GM19452 (cell line): ENCODE results near the gene SLC9A9.

Experiments
- ATAC-seq: cut with Tn5 transposase; IDR thresholded peaks from one replicate; pipeline ENCODE4 v1.9.1; 2021; ENCODE audit not compliant: unreplicated experiment

Gene SLC9A9

DNA sequence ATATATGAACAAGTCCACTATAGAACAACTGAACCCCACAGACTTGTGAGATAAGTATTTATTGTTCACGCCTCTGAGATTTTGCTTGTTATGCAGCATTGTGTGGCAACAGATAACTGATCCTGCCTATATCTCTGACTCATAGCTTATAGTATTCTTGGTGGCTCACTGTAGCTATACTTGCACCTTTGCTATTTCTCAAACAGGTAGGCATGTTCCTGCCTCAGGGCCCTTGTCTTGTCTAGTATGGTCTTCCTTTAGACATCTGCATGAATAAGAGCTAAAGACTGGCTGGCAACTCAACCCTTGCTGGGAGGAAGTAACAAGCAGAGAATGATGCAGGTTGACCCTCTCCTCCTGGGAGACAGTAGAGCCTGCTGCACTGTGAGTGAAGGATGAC is 472.6 kb downstream of the SLC9A9 start:
- no peak for ATAC-seq

DNA sequence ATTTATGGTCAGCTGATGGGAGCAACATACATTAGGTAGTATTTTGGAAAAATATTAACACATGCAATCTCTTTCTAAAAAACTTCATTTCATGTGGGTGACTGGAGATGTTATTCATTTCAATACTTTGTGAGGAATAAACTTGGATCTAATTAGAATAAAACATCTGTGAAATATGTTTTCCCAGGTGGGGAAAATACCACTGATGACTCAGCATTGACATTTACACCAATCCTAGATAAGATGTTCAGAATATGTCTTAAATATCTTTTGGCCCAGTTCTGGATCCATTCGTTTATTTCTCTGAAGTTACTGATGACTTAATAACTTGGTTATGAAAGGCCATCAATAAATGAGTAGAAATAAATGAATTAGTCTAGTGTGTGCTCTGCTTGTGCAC is 481.1 kb downstream of the SLC9A9 start:
- no peak for ATAC-seq

DNA sequence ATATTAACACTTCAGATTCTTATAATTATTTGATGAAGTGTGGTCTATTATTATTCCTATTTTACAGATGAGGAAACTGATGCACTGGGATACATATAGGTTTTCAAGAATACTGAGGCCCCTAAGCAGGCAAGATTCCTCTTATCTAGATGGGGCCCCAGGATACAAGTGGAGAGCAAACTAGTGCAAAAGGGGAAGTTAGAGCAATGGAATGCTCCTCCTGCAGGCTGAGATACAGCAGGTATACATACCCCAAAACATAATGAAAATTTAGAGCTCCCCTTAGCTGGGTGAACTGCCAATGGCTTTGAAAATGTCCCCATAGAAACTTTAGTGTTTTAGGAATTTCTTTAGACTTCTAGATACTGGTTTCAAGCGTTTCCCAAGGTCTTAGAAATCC is 481.6 kb downstream of the SLC9A9 start:
- ATAC-seq: no peak

DNA sequence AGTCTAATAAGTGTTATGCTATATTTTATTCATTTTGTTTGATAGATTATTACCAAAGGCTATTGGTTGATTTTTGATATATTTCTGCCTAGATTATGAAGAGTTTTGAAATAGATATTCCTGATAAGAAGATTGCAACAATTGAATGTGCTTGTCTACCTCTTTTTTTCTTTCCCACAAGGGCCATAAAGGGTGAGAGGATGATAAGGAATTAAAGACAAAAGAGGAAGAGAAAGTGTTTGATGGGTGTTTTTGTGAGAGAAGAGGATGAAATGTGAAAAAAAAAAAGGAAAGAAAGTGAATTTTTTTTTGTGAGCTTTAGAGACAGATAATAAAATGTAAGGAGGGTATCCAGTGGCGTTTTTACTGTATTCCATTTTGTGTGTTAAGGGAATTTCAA is 484.3 kb downstream of the SLC9A9 start:
- no peak for ATAC-seq

DNA sequence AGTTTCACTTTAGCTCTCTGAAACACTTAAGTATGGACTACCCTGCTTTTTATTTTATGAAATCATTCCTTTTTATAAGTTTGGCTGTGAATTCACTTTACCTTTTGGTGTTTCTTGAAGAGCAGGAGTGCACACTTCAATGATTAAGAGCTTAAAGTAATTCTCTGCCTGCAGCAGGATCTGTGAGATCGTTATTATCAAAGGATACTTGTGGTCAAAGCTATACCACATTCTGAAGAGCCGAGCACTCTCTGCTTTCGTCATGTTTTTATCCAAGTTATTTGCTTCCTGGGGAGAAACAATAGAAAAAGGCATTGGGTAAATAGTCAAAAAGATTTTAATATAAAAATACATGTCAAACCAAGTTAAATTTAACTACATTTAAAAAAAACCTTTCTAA is 485.0 kb downstream of the SLC9A9 start:
- no peak for ATAC-seq

DNA sequence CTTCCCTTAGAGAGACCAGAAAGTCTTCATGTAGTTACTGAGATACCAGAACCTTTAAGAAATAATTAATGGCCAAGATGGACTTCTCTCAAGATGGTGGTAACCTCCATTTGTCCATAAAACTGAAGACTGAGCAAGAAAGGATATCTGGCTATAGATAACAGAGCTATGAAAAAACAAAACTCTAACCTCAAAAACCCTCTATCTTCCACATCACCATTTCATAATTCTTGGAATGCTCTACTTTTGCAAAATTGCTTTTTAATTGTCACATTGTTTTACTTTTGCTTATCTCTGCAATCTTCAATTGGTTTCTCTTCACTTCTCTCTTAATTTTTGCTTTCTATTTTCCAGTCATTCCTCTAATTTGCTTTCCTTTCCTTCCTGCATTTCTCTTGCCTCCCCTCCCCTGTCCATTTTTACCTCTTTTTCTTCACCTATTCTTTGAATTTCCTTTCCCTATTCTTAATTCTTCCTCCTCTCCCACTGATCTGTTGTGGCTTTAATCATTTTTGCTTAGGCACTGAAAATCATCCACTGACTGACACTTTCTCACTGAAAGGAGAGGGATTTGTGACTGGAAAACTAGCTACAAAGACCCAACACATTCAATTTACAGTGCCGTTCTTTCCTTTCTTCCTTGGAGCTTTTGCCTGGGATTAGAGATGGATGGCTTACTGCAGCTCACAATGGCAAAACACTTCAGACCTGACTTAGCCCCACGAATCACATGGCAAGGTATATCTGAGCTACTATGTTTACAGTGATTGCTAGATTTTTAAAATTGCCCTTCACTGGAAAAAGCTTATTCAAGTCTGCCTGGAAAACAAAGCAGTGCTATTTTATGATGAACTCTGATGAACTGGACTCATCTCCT is 485.9 kb downstream of the SLC9A9 start:
- no peak for ATAC-seq

DNA sequence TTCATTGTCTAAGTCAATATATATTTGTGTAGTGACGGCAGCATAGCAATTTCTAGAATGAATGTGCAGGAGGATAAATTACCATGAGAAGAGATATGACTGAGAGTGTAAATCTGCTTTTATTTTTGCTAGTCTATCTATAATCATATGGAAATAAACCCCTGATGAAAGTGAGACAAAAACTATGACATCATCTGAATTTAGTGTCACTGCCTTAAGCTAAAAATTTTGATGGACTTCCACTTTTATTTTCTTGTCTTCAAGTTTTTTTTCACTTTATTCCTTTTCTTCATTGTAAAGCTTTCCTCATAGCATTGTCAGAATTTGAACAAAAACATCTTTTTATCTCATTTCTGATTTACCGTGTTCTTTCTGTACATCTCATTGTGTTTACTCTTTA is 486.7 kb downstream of the SLC9A9 start:
- no peak for ATAC-seq

DNA sequence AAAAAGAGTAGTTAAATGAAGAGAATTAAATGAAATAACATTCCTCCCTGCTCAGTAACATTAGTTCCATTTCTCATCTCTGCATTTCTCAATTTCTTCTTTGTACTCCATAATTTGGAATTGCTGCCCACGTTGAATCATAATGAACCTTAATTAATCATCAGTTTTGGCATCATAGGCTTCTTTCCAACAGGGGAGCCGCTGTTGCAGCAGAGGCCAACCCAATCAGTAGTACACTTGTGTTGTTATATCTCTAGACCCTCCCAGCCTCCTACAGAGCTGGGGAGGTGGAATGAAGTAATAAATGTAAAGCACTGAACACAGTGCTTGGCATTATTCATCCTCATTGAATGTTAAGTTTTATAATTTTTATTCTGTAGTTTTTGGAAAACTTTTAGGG is 488.0 kb downstream of the SLC9A9 start:
- ATAC-seq: no peak

DNA sequence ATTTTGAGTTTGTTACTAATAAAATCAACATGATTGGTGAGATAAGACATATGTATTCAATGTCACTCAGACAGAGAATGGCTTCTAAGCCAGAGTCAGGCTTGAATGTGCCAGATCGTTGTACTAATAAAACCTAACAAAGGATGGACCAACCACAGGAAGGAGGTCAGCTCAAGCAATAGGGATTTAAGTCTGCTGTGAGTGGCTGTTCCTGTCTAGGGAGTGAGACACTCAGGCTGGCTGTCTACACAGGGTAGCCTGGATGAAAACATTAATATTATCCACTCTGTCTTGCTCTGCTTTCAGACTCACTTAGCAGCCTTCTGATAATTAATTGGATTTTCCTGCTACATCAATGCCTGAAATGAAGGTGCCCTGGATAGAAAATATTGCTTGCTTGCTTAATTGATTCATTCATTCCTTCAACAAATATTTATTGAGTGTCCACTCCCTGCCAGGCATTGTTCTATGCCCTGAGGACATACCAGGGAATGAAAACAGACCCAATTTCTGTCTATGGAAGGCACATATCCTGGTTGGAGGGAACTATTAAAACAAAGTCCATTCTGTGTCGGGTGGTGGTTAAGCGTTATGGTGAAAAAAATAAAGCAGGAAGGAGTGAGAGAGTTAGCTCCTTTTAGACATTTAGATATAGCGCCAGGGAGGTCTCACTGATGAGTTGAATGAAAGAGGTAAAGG is 489.3 kb downstream of the SLC9A9 start:
- ATAC-seq: no peak

DNA sequence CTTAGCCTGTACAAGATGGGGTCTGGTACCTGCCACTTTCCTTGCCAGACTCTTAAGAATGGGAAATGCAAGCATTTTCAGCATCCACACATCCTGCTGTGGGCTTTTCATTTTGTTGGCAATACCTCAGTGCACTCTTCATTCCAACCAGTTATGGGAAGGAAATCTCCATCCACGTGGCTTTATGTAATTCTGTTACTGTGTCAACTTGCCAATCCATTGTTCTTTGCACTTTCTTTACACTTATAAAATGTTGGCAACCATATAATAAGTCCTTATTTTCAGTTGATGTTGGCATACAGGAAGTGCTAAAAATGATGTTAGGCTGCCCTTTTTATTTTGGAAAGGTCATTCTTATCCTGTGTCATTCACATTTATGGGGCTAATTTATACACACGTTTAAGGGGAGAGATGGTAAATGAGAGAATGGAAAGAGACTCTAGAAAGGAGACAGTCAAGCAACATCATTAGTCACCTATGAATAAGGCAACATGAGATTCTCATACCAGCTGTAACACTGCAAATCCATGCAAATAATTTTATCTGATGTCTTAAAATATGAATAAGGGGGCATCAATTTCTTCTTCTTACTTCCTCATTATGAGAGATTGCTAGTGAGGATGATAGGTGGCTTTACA is 490.0 kb downstream of the SLC9A9 start:
- ATAC-seq: no peak

DNA sequence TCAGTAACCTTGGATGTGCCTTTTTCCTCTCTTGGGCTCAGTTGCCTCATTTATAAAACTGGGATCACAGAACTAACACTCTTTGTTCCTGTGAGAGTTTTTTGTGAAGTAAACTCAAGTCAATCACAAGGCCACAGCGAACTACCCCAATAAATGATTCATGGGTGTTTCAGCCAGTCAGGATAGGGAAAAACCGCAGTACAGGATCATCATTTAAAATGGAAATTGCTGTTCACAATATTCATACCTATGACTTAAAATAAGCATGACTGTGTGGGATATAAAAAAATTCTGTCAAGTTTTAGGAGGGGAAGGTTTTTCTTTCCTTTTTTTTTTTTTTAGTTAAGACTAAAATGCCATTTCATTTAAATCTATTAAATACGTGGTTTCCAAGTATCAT is 490.6 kb downstream of the SLC9A9 start:
- no peak for ATAC-seq

DNA sequence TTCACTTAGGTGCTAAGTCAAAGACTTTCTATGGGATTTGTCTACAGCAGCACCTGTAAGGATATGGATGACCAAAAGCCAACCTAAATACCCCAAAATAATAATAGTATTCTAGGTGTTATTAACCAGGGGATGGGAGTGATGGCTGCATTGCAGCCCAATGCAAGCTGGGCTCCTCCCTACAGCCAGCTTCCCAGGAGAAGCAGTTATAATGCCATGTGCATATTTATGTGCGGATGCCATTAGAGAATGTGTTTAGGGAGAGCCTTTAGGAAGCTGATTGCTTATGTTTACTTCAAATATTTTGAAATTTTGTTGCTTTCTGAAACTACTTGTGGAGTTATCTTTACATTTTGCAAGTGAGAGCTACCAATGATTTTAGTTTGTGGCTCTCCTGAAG is 491.4 kb downstream of the SLC9A9 start:
- ATAC-seq: no peak

DNA sequence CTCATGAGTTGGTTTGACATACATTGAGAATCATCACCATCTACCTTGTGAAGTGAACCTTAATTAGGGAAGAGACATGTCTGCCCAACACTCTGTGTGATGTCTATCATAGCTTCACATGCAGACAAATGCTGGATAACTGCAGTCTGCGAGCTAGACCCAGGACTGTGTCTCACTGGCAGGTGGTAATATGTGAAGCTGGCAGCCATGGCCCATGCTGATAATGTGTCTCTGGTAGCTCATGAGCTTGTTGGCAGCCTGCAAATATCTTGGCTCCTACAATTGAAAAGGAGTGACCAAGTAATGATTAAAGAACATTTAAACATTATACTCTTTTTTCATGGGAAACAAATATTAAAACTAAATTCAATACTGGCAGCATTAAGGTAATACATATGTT is 493.9 kb downstream of the SLC9A9 start:
- no peak for ATAC-seq

DNA sequence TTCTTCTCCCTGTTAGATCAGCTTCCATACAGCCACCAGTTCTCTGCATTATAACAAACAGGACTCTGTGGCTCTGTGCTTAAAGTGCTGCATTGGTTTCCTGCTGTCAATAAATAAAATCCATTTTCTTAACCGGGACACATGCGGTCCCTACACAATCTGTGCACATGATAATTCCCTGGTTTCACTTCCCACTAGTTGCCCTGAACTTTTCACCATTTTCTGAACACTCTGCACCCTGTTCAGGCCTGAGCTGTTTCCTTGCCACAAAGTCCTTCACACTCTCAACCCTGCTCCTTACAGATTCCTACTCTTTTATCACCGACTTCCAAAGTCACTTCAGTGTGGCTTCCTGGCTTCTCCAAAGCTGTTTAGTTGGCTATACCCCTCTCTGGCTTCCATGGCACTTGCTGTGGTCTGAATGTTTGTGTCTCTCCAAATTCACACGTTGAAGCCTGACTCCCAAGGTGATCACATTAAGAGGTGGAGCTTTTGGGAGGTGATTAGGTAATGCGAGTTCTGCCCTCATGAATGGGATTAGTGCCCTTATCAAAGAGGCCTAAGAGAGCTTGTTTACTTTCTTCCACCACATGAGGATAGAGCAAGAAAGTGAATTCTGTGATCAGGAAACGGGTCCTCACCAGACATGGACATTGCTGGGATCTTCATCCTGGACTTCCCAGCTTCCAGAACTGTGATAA is 495.3 kb downstream of the SLC9A9 start:
- ATAC-seq: no peak

DNA sequence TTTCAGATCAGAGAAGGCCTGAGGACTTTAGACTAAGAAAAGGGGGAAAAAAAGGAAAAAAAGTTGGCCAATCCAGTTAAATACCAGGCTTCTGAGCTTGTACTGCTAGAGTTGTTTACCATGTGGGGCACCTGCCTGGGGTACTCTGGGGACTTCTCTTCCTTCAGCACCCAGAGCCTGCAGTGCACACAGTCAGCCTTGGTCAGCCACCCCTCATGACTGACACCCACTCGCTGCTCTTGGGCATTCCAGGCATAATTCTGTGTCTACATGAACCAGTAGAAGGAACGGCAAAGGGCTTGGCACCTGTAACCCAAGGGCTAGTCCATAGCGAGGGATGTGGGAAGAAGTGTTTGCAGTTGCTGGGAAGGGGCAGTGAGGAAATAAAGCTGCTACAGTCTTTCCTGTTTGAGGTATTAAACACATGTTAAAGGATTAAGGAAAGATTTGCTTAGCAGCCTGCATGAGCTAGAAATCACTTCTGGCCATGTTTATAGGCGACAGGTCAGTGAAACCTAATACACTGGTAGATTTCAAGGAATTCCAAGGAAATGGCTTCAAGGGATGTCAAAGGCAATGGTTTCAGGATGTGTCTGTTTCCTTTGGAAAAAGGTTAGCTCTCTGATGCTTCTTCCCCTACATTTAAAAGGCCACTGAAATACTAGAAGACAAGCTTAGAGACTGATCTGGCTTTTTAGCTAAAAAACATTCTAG is 496.2 kb downstream of the SLC9A9 start:
- no peak for ATAC-seq

DNA sequence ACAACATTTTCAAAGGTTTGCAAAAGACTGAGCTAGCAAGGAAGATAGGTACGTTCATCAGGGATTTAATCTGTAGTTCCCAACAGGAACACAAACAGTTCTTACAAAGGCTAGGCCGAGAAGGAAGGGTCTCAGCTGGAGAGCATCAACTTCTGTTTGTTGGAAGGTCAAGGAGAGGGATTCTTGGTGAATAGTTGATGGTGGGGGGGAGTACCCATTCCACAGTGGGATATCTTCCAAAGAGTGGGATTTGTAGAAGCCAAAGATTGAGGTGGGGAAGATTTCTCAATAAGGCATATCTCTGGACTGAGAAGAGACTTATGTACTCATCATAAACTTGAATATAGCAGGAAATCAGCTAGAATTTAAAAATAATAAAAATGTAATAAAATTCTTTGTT is 496.9 kb downstream of the SLC9A9 start:
- ATAC-seq: no peak

DNA sequence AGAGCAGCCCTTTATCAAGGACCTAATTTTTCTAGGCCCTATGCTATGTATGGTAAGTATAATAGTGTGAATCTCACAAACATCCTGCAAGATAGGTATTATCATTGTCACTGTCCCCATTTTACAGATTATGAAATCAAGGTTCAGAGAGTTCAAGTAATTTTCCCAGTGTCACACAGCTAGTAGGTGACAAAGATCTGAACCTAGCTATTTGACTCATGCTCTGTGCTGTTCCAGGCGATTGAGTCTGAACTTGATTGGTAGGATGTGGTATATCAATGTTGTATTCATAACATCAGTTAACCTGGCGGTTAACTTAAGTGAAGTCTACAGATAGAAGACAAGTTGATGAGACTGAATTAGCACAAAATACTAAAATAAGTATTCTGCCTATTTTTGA is 498.8 kb downstream of the SLC9A9 start:
- ATAC-seq: no peak

DNA sequence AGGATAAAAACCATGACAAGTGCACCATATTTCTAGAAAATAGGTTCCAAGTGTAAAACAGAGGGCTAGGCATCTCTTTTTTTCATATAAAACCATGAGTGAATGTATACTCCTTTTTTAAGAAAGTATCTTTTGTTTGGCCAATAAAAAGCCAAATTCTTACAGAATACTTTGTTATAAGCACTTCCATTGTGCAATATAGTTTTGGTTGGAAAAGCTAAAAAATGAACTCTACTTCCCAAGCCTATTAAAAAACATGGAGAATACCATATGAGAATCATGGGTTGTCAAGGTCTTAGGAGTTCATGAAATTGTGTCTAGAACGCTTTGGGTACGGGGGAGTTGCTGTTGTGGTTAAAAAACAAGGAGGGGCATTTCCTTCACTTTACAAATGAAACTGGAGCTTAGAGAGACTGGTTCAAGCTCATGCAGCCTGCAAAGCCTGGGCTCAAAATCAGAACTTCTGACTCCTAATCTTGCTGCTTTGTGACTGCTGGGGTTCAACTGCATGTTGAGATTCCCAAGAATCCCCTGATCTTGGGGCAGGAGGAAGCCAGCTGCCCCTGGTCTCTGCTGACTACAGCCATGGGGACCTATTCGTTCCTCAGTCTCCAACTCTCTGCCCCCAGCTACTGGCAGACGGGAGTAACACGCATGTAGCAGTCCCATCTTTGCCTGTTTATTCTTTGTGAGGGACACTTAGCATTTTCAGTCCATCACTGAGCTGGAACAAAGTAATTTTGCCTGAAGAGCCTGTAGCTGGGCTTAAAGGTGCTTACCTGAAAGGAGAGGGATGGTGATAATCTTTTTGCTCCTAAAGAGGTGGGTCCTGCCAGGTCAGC is 499.6 kb downstream of the SLC9A9 start:
- no peak for ATAC-seq

DNA sequence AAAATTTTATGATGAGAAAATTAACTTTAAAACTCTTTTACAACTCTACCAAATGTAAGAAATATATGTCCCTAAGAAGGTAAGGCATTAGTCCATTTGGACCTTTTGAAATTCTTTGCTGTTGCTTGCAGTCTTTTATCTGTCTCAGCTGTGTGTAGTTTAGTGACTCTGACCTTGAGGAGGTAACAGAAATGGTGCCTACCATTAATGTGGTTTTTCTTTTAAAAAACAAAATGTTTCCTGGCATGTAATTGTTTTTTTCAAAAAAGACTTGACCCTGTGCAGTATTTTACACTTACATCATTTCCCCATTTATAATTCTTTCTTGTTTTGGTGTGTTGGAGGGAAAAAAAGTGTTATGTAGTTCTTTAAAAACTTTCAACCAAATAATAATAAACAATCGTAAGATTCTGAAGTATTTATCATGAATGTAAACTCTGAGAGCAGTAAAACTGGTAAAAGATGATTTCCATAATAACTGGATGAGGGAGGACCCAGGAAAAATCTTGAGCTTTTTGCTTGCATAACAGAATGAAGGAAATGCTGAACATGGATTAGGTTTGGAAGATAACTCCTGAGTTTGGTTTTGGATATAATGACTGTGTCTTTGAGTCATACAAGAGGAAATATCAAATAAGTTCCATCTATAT is 503.6 kb downstream of the SLC9A9 start:
- ATAC-seq: no peak
